HG02981 (cell line): ENCODE results near the gene SEC61A2.

Experiments
- ATAC-seq: cut with Tn5 transposase; IDR thresholded peaks from one replicate; pipeline ENCODE4 v1.9.1; 2021; ENCODE audit warnings: mild to moderate bottlenecking, moderate library complexity; ENCODE audit not compliant: unreplicated experiment

SEC61A2 gene

DNA sequence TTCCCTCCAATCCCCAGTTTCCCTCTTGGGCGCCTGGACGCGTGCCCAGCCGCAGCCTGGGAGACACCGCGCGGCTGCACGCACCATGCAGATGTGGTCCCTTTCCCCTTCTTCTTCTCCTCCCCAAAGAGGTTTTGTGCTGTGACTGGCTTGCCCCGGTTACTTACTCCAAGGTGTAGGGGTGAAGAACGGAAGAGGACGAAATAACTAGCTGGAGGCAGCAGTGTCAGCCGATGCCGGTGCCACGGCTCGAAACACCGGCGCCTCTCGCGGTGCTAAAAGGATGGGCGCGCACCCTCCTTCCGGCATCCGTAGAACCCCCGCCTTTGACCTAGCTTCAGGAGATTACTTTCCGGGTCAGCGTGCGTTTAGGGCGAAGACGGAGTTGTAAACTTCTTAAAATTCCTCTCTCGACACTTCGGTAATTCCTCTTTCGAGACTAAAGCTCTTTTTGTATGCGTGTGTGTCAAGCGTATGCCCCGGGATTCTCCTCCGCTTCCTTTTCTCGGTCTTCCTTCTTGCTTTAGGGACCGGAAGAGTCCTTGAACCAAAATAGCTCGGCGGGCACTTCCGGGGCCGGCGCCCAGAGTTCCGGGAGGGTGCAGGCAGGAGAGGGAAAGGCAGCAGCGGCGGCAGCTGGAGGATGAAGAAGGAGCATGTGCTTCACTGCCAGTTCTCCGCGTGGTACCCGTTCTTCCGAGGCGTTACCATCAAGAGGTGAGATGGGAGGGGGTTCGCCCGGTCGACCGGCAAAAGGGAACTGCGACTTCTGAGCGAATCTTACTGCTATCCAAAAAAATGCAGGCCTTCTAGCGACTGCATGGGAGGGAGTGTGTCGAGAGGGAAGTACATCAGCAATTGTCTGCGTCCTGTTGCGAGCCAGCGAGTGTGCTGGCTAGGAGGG, 66.4 kb downstream of the SEC61A2 start, which contains the start of the genes CDC123 and NUDT5:
Gene CDC123 (plus strand): TSS at position 586 of the 904 bp plus-strand sequence. CDS start 58 bp downstream, at position 644.
Gene NUDT5 (minus strand): TSS at position 289 of the 904 bp plus-strand sequence. CDS start 9,600 bp downstream, outside the sequence.
- ATAC-seq: peak; percentile 88

GRCh38 chr10:12196531-12197211, 67.2 kb downstream of the SEC61A2 start:
- no peak for ATAC-seq

DNA sequence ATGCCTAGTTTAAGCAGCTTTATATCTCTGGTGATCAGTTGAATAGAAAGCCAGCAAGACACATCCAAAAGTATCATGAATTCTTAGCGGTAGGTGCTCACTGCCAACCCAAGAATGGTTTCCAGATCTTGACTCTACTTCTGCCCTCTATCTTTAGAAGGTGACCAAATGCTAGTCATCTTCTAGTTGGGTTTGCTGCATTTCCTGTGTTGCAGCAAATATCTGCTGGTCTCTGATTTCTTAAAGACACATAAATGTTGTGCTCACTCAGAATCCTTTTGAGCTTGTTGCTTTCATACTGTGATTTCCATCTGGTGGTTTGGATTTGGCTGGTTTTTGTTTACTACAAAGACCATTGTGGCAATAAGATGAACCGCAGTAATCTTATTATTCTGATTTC, 68.7 kb downstream of the SEC61A2 start:
- ATAC-seq: no peak

DNA sequence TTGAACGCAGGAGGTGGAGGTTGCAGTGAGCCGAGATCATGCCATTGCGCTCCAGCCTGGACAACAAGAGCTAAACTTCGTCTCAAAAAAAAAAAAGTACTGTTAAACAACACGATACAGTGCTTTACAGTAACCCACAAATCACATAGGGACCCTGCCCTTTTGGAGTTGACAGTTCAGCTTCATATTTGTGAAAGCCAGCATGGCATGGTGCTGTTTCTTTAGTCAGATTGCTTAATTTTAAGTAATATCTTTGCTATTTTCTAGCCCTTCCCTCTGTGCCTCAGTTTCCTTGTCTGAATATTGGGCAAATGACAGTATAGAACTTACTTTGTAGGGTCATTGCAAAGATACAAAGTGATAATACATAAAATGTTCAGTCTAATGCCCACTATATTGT, 71.4 kb downstream of the SEC61A2 start:
- ATAC-seq: no peak

DNA sequence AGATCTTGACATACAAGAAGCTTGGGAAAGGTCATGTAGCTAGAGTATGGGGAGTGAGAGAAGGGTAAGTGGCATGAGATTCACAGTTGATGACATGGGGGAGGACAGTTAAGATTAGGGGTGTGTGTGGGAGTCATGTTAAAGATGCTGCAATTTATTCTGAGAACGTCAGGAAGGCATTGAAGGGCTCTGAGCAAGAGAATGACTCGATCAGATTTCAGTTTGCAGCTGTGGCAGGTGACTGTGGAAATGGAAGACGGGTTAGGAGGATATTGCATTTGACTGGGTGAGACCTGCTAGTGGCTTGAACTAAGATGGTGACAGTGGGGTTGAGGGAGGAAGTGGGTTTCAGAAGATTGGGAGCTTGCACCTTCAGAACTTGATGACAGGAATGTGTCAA, 72.1 kb downstream of the SEC61A2 start:
- no peak for ATAC-seq

DNA sequence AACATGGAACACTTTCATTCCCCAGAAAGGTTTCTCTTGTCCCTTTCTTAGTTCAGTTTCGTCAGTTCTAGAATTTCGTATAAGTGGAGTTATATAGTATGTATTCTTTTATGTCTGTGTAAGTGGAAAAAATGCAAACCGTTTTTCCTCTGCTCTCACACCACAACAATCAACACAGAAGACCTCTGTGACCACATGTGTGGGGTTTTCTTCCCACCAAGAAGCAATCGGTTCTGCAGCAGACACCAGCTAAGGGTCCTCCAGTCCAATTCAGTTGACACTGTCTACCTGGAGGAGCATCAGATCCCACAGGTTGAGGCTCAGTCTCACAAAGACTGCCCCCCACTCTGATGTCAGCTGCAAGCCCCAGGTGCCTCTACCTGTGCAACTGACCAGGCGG, 72.7 kb downstream of the SEC61A2 start:
- no peak for ATAC-seq

- no peak for ATAC-seq
These were observed 75.6 kb downstream of the SEC61A2 start for GRCh38 chr10:12205082-12205481.

DNA sequence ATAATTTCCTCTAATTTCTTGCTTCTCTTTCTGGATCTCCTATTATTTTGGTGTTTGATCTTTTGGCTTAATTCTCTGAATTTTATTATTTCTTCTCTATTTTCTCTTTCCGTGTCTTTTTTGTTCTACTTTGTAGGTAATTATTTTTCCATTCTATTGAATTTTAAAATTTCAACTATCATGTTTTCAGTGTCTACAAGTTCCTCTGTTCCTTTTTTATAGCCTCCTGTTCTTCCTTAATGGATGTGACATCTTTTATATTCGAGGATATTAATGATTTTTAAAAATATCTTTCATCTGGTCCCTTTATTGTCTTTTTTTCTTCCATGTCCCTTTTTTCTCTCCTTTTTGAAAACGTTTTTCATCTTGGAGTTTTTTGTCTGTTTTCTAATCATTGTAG, 77.6 kb downstream of the SEC61A2 start:
- ATAC-seq: no peak

GRCh38 chr10:12208460-12208859, 79.0 kb downstream of the SEC61A2 start:
- no peak for ATAC-seq

GRCh38 chr10:12212454-12212853, 83.0 kb downstream of the SEC61A2 start:
- no peak for ATAC-seq

DNA sequence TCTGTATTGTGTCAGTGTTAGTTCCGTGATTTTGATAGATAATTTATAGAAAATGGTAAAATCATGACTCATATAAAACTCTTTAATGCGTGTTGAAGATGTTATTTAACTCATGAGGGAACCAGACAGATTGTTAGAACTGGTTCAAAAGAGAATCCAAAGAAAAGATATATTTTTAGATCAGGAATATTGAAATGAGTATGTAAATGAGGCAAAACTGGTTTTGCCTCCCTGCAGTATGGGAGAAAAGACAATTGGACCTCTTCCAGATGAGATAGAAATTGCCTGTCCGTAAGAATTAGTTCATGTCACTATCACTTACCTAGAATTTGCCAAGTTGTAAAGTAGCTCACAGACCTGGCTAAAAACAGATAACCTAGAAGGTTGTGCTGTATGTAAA, 84.1 kb downstream of the SEC61A2 start:
- no peak for ATAC-seq

DNA sequence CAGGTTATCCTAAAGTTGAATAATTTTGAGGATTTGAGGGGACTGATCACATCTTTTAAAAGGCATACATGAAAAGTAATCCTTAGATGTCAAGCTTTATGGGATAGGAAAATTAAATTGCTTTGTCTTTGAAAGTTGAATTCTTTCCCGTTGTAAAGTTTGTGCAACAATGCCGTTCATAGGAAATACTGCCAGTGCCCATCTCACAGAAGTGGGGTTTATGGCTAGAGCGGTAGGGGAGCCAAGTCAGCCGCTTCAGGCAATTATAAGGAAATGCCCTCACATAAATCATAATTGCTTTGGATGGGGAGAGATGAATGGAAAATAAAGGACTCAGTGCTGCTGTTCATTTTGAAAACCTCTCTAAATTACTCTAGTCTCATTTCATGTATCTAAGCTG, 84.6 kb downstream of the SEC61A2 start:
- ATAC-seq: no peak

GRCh38 chr10:12214763-12215218, 85.3 kb downstream of the SEC61A2 start:
- ATAC-seq: no peak
